ENCODE data around the gene NDST1. TPM values are rescaled to one million over a fixed set of nuclear protein-coding genes. Genes with fewer than 3 reads are reported as not detected.
A peak's percentile ranks its signal among the peaks of the same experiment; 100 is the strongest.

NDST1 gene
- total RNA-seq, 4 donors from 2014 or later = 68.8 to 104 (median 96.4) TPM

GRCh38 chr5:150578781-150579461, 71.0 kb downstream of the NDST1 start:
- Histone ChIP-seq H3K36me3 (no peaks in the 10 kb centered on the region), H3K4me1 (peaks cover 14 to 30% (median 19%) of the 10 kb centered on the region in 4 donors)
- DNase-seq = no peak

GRCh38 chr5:150579462-150580400, 71.8 kb downstream of the NDST1 start:
- in situ Hi-C loops (cut with MboI; ENCODE audit: low pct_ligation_motif_present in 1 of 4, low pct_unique_long_range_greater_than_20kb in 1 of 4, low sequenced_read_pairs in 3 of 4) (no loop called here), intact Hi-C loops (cut with DNase I; ENCODE audit: low total_unique reads) (loop anchor here (5.0 kb wide), 1 partner anchor 93 kb away; no protein-coding TSS in a partner anchor)
- Histone ChIP-seq H3K4me1 (peaks cover 16 to 39% (median 22%) of the 10 kb centered on the region in 4 donors), H3K9me3 (no peaks in the 10 kb centered on the region), H3K36me3 (no peaks in the 10 kb centered on the region), H3K27ac (peak overlapping the region in 1 of 4 donors; percentile 20), H3K27me3 (no peaks in the 10 kb centered on the region), H3K4me3 (no peak overlapping the region)
- WGBS, 2 donors (ENCODE audit: low coverage in 1 of 2) = 89% methylated on average over 11 of the region's 11 CpGs; no CpG with 5 or more reads in 1 of the 2 donors
- peak; percentile 39 for DNase-seq
- TF ChIP-seq POLR2AphosphoS5 (IDR thresholded peaks at IDR 0.05) = no peak
- TF ChIP-seq EP300 (IDR thresholded peaks at IDR 0.05; ENCODE audit: low read depth) = no peak
- TF ChIP-seq POLR2A (IDR thresholded peaks at IDR 0.05) = no peak
- TF ChIP-seq CTCF (IDR thresholded peaks at IDR 0.05) = no peak

More at GRCh38 chr5:150578781-150579461, 71.0 kb downstream of the NDST1 start:
- Histone ChIP-seq H3K9me3 (no peaks in the 10 kb centered on the region), H3K27ac (no peak overlapping the region), H3K27me3 (no peaks in the 10 kb centered on the region), H3K4me3 (no peak overlapping the region)
- TF ChIP-seq POLR2A (IDR thresholded peaks at IDR 0.05) (no peak), CTCF (IDR thresholded peaks at IDR 0.05) (no peak), POLR2AphosphoS5 (IDR thresholded peaks at IDR 0.05) (no peak), EP300 (IDR thresholded peaks at IDR 0.05; ENCODE audit: low read depth) (no peak)
- intact Hi-C loops (cut with DNase I; ENCODE audit: low total_unique reads) (loop anchor here (5.0 kb wide), 1 partner anchor 93 kb away; no protein-coding TSS in a partner anchor), in situ Hi-C loops (cut with MboI; ENCODE audit: low pct_ligation_motif_present in 1 of 4, low pct_unique_long_range_greater_than_20kb in 1 of 4, low sequenced_read_pairs in 3 of 4) (no loop called here)
- WGBS, 2 donors (ENCODE audit: low coverage in 1 of 2) = 83 to 100% methylated on average over 1 to 12 of the region's 16 CpGs

- no peaks in the 10 kb centered on the region for H3K27me3 ChIP-seq
These were observed 73.0 kb downstream of the NDST1 start for GRCh38 chr5:150580917-150581316.

More at GRCh38 chr5:150580917-150581316, 73.0 kb downstream of the NDST1 start:
- Histone ChIP-seq H3K9me3 (no peaks in the 10 kb centered on the region), H3K4me1 (peaks cover 16 to 48% (median 32%) of the 10 kb centered on the region in 4 donors), H3K4me3 (no peak overlapping the region), H3K27ac (no peak overlapping the region), H3K36me3 (no peaks in the 10 kb centered on the region)
- DNase-seq = no peak
- WGBS, 2 donors (ENCODE audit: low coverage in 1 of 2) = 87 to 100% methylated on average over 1 to 3 of the region's 3 CpGs
- intact Hi-C loops (cut with DNase I; ENCODE audit: low total_unique reads) (no loop called here), in situ Hi-C loops (cut with MboI; ENCODE audit: low pct_ligation_motif_present in 1 of 4, low pct_unique_long_range_greater_than_20kb in 1 of 4, low sequenced_read_pairs in 3 of 4) (no loop called here)
- TF ChIP-seq POLR2AphosphoS5 (IDR thresholded peaks at IDR 0.05) (no peak), CTCF (IDR thresholded peaks at IDR 0.05) (no peak), EP300 (IDR thresholded peaks at IDR 0.05; ENCODE audit: low read depth) (no peak), POLR2A (IDR thresholded peaks at IDR 0.05) (no peak)

All from transverse colon (tissue), 4 donors.